HG02870 (cell line): ENCODE data around the gene TNFRSF18.

ENCODE experiments used
- ATAC-seq: cut with Tn5 transposase; IDR thresholded peaks from one replicate; pipeline ENCODE4 v1.9.1; 2021; ENCODE audit warnings: mild to moderate bottlenecking, moderate library complexity; ENCODE audit not compliant: unreplicated experiment

Gene TNFRSF18

DNA sequence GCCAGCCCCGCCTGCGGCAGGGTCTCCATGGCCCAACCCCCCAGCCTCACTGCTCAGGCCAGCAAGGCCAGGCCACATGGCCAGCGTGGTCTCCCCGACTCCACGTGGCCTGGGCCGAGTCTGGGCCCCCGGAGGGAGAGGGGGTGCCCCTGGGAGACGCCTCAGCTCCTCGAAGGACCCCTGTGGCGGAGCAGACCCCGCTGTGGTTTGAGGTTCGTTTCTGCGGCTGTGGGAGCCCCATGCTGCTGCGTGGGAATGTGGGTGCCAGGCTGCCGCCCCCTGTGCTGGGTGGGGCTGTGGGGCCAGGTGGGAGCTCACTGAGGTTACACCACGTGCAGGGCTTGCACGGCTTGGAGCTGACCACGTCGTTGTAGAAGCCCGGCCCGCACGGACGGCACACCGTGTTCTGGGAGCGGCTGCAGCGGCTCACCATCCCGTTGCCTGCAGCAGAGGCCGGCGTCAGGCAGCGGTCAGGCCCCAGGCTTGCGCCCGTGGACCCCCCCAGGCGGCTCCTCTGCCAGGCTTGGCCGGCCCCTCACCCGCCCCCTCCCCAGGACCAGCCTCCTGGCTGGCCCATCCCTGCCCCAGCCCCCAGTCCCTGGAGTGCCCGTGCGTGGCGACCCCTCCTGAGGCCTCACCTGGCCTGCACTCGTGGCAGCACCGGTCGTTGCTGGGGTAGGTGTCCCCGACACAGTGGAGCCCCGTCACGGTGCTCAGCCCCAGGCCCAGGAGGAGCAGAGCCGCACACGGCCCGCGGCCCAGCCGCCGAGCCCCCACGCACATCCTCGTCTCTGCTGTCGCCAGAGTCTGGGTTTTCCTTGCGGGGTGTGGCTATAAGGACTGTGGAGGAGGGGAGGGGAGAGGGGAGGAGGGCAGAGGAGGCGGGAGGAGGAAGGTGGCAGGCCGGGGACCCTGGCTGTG, 7.2 kb upstream of the TNFRSF18 start, which contains the start of gene TNFRSF4:
Gene TNFRSF4 (minus strand): TSS at position 809 of the 921 bp plus-strand sequence. CDS start 26 bp downstream, at position 783.
- no peak for ATAC-seq

DNA sequence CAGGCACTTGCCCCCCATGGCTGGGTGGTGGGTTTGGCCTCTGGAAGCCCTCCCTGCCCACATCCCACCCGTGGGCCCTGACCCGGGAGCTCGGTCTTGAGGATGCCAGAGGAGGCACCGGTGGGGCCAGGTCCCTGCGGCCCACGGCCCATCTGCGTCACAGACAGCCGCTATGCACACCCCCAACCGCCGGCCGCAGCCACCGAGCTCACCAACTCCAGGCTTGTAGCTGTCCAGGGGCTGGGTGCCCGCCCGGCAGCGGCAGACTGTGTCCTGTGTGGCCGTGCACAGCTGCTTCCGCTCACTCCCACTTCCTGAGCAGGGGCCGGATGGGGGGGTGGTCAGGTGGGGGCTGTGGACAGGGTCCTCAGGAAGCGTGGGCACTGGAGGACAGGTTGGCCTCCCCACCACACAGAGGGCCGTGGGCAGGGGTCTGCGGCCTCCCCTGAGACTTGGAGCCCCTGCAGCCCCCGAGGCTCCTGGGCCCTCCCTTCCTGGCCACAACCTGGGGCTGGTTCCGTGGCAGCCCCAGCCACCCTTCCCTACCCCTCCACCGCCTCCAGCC, 6.5 kb upstream of the TNFRSF18 start:
- no peak for ATAC-seq

DNA sequence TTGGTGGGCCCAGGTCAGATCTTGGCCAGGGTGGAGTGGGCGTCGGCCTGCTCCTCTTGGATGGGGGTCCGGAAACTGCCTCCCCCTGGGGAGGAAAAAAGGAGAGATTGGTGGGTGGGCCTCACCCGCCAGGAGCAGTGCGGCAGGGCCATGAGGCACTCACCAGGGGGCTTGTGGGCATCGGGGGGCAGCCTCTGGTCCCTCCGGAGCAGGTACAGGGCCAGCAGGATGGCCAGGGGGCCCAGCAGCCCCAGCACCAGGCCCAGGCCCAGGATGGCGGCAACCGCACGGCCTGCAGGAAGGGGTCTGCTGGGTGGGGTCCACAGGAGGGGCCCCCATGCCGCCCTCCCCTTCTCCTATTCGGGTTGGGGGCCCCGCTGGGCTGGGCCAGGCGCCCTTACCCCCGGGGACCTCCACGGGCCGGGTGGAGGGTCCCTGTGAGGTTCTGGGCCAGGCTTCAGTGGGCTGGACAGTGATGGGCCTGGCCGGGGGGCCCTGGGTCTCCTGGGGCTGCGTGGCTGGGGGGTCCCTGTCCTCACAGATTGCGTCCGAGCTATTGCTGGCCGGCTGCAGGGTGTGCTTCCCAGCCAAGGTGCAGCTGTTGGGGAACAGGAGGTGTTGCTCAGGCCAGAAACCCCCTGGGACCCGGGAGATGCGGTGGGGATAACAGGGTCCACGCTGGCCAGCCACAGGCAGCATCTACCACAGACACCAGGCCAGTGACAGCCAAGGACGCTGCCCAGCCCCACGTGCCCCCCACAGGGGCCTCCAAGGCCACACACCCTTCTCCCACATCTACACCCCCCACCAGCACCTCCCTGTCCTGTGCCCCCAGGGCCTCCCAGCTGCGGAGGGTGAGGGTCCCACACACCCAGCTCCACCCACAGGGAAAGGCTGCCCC, 5.4 kb upstream of the TNFRSF18 start:
- no peak for ATAC-seq

GRCh38 chr1:1210726-1211540, 4.5 kb upstream of the TNFRSF18 start:
- ATAC-seq, result no peak

- ATAC-seq, result no peak
Measured at GRCh38 chr1:1208713-1209433, 2.5 kb upstream of the TNFRSF18 start.

DNA sequence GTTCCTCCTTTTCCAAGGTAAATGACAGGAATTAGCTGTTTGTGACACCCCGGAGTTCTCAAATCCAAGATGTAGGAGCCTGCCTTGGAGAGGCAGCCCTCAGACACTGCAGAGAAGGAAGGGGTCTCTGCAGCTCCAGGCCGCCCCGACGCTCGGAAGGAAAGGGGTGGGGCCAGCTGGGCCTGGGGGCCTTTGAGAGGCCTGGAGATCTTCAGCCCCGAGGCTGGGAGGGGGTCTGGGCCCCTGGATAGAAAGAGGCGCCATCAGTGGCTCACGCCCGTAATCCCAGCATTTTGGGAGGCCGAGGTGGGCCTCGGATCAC, 1.1 kb upstream of the TNFRSF18 start:
- no peak for ATAC-seq

DNA sequence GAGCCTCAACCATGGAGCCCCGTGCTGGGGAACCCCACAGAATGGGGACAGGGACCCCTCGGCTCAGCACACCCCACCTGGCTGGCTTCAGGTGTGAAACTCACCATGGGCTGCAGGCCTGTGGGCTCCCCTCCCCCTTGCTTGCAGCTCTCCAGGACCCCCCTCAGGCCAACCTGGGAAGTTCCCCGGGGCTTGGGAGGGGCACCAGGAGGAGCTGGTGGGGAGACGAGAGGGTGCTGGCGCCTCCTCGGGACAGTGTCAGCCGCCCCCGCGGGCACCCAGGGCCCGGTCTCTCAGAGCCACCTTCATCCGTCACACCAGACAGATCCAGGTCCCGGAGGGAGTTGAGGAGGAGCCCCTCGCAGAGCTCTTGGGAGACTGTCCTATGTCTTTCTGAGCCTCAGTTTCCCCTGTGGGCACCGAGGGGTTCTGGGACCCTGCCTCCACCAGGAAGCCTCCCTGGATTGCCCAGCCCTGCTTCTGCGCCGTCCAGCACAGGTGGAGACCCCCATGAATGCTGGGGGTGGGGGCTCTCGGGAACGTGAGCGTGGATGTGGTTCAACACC, 657 bp upstream of the TNFRSF18 start:
- ATAC-seq, result no peak

DNA sequence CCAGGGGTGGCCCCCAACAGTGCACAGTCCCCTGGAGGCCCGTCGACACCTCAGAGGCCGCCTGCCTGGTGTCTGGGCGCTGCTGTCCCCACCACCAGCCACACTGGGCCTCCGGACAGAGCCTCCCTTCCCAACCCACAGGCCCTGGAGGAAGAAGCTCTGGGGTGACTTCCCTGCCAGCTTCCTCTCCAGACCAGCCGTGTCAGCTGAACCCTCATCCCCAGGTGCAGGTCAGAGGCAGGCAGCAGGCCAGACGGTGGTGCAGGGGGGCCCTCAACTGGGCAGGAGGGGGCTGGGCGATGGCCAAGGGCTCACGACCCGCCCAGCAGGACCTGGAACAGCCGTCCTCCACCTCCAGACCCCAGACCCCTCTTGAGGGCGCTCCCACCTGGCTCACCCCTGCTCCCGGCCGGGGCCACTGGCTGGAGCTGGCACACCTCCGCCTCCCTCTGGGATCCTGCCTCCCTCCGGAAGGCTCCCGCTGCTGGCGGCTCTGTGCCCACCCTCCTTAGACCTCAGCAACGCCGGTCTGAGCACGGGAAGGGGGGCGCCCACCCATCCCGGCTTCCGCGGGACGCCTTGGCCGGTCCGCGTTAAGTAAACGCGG, 520 bp downstream of the TNFRSF18 start:
- ATAC-seq, result no peak

DNA sequence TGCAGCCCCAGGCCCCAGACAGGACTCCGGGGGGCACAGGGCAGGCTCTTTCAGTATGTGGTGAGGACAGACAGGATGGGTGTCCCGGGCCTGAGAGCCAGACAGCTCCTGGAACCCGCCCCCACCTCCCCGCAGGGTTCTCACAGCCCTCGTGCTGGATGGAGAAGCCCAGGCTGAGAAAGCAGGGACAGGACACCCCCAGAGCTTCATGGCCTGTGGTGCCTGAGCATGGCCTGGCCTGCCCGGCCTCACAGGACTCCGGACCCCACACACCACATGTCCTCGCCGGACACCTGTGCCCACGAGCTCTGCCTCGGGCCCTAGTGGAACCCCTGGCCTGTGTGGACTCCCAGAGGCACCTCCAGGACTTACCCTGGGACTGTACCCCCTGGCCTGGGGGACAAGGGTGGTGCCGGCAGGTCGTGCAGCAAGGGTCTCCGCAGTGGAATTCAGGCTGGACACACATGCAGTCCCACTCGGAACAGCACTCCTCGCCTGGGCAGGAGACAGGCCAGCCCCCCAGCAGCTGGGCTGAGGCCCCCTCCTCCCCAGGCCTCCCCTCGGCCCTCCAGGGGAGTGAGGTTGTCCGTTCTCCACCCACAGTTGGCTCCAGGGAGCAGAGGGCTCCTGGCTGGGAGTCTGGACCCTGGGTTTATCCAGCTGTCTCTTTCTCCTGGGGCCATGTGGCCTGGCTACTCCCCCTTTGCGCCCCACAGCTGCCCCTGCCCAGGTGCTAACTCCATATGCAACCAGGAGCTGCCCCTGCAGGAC, 1.2 kb downstream of the TNFRSF18 start:
- no peak for ATAC-seq

DNA sequence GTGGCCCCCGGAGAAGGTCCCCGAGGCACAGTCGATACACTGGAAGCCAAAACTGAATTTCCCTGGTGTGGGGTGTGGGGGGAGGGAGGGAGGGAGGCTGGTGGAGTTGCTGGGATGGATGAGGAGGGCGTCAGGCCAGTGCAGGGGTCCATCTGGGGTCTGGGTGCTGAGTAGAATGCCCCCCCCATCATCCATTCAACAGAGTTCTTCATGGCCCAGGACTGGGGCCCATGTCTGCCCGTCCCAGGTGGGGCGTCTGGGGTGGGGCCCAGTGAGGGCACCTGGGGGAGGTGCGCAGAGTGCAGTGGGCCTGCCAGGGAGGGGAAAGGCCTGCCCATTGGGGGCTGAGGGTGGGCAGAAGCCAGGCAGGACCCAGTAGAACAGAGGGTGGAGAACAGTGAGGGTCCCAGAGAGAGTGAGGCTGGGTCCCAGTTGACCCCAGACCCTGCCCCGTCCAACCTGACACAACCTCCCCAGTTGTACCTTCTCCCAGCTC, 1.9 kb downstream of the TNFRSF18 start:
- no peak for ATAC-seq

- no peak for ATAC-seq
Measured at GRCh38 chr1:1203561-1204424, 2.6 kb downstream of the TNFRSF18 start.

GRCh38 chr1:1202831-1203560, 3.4 kb downstream of the TNFRSF18 start:
- ATAC-seq, result no peak

- no peak for ATAC-seq
Measured at GRCh38 chr1:1200876-1201810, 5.2 kb downstream of the TNFRSF18 start.

GRCh38 chr1:1199961-1200875, 6.2 kb downstream of the TNFRSF18 start:
- no peak for ATAC-seq
